CD4-positive, alpha-beta T cell treated with Interleukin-10 for 1 hour (primary cell): Measurements from ENCODE around the gene RING1.

Experiments
- DNase-seq: peaks from one replicate; pipeline ENCODE4 v3.0.0-alpha.2; 2020

Gene RING1

DNA sequence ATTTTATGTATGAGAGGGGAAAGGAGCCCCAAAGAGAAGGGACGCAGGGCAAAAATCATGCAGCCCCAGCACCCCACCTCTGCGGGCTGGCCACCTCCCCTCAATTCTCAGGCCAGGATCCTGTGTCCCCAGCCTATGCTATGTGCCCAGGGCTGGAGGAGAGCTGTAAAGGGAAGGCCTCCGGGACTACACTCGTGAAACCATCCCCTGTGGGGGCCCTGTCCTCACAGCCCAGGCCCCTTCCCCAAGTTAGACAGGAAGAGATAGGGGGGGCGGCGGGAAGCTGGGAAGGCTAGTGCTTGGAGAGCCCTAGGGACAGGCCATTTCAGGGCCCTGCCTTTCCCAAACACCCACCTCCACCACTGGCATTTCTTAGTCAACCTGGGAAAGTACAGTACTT, 14.7 kb upstream of the RING1 start:
- no peak for DNase-seq

DNA sequence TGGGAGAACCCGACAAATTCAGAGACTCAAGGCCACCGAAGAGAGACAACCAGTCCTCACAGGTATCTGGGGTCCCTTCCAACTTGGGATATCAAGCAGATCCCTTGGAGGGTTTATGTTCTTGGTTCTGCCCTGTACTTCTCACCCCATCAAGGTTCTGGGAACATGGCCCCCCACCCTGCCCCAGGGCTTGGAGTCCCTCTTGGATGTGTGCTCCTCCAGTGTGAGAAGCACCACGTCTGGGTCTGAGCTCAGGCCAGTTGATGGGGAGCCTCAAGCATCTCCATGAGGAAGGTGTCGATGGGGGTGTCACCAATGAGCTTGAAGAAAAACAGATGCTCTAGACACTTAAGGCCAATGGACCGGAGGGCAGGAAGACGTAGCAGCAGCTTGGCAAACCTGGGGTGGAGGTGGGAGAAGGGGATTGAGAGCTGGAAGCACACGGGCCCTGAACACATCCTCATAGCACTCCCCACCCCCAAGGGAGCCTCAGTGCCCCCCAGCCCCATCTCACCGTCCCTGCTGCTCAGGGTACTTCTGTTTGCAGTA, 13.8 kb upstream of the RING1 start:
- no peak for DNase-seq

DNA sequence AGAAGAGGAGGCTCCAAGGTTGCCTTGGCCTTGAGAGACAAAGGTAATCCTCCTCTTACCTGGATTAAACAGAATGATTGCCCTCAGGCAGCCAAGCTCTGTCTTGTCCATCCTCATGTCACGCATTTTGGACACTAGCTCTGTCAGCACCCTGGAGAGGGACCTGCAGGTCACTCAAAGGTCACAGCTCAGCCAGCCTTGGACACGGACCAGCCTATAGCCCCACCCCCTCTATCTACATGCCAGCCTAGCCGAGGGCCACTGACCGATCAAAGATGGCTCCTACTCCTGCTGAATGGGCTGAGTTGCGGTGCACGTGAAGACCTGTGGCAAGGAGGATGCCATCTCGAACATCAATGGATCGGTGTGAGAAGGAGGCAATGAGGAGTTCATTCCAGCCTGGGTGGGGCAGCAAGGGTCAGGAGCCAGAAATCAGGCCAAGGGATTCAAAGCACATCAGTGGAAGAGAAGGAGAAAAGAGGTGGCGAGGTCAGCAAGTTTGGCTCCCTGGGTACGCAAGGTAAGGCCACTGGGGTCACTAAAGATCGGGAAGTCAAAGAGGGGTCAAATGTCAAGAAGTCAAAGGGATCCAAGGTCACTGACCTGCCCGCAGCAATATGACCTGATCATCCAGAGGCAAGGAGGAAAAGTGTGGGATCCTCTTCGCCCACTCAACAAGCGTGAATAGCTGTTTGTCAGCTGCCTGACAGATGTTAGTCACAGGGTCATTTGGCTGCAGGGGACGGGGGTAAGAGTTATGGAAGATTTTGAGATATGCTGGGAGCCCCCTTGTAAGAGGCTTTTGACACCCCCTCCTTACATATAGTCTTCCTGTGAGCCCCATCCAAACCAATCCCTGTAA, 12.8 kb upstream of the RING1 start:
- DNase-seq = no peak

DNA sequence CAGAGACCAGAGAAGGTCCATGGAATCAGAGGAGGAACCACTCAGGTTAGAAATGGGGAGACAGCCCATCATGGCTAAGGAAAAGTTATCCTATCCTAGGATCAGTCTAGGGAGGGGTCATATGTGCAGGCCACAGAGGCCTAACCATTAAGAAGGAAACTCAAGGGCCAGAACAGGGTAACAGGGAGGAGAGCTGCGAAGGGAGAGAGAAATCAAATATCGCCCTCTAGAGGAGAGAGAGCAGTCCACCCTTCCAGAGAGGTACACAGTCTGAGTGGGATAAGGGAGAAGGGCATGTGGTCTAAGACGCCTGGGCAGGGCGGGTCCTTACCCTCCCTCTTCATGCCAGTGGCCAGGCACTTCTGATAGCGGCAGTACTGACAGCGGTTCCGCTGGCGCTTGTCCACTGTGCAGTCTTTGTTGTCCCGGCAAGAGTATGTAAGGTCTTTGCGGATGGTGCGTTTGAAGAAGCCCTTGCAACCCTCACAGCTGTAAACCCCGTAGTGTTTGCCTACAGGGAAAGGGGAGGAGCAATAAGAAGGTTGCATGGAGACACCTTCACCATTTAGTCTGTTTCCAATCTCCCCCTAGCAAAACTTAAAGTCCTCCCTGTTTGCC, 10.8 kb upstream of the RING1 start:
- peak; percentile 70 for DNase-seq

DNA sequence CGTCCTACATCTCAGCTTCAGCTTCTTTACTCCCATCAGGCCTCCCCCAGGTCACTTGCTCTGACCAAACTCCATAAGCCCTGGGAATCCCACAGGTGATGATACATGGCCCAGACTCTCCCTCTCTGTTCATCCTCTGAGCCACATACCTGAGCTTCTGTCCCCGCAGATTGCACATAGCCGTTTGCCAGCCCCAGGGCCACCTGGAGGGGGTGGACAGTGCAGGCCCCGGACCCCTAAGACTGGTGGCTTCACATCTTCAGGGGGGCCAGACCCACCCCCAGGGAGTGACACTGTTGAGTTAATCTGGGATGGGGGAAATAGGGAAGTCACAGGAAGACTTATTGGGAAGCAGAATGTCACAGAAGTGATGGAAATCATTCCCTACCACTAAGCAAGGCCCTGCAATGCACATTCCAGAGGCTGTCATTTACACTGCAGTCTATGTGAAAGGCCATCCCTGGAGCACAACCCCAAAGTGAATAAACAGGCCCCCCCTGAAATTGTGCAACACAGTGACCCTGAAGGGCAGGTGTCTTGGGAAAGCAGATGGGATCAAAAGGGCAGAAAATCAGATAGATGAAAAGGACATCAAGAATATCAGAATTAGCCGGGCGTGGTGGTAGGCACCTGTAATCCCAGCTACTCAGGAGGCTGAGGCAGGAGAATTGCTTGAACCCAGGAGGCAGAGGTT, 10.0 kb upstream of the RING1 start:
- no peak for DNase-seq

DNA sequence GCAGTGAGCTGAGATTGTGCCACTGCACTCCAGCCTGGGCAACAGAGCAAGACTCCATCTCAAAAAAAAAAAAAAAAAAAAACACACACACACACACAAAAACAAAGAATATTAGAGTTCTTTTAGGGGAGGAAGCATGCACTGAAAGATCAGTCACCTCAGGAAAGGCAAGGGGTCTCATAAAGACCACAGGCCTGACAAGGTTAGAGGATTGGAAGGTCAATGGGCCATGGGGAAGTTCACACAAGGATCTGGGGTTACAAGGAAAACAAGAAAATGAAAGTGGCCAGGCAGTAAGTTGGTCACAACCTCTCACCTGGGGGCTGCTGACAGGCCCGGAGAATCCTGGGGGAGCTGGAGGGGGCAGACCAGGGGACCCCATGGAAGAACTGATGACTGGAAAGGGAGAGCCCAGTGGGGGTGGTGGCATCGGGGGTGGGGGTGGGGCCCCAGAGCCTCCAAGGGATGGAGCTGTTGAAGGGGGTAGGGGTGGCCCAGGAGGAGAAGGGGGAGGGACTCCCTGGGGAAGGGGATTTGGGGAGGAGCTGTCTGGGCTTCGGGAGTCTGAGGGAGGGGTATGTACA, 9.4 kb upstream of the RING1 start:
- DNase-seq = no peak

DNA sequence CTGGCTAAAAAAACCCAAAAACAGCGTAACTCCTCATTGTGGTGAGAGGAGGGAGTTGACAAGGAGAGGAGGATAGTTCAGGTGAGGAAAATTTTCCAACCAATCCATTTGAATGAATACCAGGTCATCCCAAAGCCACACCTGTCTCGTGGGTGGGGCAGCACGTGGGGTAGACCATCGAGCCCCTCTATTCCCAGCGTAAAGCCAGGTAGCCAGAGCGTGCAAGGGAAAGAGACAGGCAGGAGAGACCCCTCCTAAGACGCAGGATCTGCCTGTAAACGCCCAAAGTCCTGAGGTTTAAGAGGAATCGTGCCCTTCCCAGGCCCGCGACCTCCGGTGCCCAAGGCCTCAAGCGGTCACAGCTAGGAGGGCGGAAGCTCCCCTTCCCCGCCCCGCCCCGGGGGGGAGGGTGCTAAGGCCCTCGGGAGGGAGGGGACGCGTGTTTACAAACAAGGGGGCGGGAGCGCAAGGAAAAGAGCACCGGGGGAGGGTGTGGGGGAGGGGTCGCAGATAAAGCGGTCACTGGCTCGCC, 8.5 kb upstream of the RING1 start:
- DNase-seq = peak; percentile 77

DNA sequence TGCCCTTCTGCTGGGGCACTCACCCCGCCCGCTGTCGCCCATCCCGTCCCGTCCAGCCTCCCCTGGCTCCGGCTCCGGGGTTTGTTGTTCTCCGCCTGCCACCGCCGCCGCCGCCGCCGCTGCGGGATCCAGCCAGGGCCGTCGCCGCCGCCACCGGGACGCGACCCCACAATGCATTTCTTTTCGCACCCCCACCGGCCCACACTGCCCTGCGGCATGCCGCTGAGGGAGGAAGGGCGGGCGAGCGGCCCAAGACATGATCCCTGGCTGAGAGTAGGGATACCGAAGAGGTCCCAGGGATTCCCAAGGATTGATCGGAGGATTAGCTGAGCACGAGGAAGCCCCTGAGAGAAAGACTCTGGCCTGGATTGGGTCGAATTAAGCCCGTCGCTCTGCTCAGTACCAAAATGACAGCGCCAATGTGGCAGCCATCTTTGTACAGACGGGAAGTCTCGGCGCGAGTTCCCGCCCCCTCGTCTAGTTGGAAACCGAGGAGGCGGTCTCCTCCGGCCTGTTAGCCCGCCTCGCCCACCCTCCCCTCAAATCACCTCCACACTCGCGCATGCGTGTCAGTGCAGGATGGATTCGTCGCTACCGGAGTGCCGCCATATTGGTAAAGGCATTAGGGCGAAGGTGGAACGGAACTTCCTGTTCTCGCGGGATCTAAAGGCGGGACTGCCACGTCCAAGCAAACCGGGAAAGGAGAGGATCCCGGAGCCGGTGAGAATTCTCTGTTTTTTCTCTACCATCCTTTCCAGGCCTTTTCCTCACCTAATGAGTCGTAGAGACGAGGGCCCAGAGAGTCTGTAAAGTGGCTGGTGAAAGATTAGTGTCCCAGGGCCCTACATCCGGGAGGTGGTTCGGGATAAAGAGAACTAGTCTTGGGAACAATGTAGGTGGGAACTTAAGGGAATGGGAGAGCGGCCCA, 7.8 kb upstream of the RING1 start, which contains the start of the genes RXRB and SLC39A7:
Gene RXRB, minus strand, starts transcription at position 447 of the 928 bp plus-strand sequence. Its CDS starts 189 bp downstream, at position 258.
Gene SLC39A7, plus strand, starts transcription at position 649 of the 928 bp plus-strand sequence. CDS start 379 bp downstream, outside the sequence.
- peak; percentile 99 for DNase-seq

DNA sequence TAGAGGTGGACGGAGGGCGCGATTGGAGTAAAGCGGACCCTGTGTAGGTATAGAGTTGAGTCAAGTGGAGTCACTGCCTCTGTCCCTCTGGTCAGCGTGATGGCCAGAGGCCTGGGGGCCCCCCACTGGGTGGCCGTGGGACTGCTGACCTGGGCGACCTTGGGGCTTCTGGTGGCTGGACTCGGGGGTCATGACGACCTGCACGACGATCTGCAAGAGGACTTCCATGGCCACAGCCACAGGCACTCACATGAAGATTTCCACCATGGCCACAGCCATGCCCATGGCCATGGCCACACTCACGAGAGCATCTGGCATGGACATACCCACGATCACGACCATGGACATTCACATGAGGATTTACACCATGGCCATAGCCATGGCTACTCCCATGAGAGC, 7.2 kb upstream of the RING1 start:
- no peak for DNase-seq

DNA sequence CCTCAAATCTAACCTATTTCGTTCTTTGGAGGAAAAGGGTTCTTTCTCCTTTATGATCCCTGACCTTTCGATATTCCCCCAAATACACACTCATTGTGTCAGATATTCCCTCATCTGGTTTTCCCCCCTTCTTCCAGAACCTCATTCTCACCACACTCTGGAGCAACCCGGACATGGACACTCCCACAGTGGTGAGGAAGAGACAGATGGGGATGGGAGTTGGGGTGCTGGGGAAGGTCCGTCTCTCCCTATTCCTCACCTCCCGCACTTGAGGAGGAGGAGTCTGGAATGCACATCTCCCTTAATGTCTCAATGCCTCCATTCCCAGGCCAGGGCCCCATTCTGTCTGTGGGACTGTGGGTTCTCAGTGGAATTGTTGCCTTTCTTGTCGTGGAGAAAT, 6.4 kb upstream of the RING1 start:
- DNase-seq = no peak

DNA sequence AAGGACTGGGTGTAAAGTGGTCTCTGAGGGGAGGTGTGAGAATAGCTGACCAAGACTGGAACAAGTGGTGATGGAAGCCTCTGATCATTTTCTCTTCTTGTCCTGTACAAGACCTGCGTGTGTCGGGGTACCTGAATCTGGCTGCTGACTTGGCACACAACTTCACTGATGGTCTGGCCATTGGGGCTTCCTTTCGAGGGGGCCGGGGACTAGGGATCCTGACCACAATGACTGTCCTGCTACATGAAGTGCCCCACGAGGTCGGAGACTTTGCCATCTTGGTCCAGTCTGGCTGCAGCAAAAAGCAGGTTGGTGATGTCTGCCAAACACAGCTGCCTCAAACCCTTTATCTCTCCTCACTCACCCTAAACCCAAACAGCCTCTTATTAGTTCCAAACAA, 5.5 kb upstream of the RING1 start:
- no peak for DNase-seq

DNA sequence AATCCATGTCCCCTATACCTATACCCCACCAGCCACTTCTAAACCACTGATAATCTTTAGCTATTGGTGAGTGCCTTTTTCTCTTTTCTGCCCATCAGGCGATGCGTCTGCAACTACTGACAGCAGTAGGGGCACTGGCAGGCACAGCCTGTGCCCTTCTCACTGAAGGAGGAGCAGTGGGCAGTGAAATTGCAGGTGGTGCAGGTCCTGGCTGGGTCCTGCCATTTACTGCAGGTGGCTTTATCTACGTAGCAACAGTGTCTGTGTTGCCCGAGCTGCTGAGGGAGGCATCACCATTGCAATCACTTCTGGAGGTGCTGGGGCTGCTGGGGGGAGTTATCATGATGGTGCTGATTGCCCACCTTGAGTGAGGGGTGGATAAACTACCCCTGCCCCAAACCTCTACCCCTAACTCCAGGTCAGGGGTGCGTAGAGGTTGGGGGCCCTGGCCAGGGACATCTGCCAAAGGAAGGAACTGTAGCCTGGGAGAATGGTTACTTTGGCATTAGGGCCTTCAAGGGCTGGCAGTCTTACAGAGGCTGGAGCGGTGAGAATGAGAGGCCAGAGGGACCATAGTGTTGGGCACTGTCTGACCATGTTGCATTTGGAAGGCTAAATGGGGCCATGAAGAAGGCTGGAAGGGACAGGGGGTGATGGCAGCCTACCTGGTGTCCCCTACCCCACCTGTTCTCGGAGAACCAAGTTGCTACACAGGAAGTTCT, 4.7 kb upstream of the RING1 start:
- no peak for DNase-seq

DNA sequence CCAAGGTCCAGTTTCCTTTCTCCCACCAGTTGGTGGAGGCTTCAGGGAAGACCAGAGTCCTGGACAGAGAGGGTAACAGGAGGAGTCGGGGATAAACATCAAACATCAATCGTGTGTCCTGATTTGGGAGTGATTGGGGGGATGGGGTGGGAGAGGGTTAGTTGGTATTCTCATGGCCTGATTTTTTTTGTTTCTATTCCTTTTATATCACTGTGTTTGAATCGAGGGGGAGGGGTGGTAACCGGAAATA, 4.2 kb upstream of the RING1 start:
- no peak for DNase-seq

DNA sequence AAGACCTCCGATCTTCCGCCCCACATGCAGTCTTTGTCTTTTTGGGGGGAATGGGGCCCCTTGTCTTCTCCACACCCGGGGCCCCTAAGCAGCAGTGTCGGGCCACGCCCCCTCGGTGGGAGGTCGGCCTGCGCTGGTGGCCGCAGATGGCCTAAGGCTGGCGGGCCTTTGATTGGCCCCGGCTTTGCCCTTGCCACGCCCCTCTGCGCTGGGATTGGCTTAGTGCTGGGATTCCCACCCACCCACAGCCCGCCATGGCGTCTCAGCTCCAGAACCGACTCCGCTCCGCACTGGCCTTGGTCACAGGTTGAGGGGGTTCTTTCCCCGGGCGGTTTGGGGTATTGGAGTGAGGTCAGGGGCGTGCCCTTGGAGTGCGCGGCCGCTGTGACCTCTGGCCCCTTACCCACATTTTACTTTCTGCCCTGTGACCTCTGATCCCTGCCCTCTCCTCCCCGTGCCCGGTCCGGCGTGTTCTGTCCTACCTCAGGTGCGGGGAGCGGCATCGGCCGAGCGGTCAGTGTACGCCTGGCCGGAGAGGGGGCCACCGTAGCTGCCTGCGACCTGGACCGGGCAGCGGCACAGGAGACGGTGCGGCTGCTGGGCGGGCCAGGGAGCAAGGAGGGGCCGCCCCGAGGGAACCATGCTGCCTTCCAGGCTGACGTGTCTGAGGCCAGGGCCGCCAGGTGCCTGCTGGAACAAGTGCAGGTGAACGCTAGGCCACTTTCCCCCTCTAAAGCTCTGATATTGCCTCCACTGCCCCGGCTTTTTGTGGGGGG, 3.7 kb upstream of the RING1 start, which contains the start of gene HSD17B8:
Gene HSD17B8, plus strand, starts transcription at position 241 of the 776 bp plus-strand sequence. Its CDS starts 14 bp downstream, at position 255.
- DNase-seq = peak; percentile 93

DNA sequence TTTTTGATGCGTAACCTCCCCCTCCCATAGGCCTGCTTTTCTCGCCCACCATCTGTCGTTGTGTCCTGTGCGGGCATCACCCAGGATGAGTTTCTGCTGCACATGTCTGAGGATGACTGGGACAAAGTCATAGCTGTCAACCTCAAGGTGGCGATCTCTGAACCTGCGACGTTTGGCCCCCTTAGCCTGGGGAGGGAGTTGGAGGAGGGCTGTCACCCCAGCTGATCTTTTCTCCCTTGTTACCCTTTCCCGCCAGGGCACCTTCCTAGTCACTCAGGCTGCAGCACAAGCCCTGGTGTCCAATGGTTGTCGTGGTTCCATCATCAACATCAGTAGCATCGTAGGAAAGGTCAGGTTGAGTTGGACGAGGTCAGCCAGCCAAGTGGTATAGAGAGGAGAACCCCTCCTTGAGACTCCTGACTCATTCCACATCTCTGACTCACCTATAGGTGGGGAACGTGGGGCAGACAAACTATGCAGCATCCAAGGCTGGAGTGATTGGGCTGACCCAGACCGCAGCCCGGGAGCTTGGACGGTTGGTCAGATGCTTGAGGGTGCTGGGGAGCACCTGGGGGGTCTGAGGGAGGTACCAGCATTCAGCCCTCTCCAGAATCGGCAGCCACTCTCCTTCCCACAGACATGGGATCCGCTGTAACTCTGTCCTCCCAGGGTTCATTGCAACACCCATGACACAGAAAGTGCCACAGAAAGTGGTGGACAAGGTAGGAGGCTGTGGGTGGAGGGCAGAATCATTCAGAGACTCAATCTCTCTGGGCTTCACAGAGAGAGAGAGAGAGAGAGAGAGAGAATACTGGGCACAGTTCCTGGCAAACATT, 2.9 kb upstream of the RING1 start:
- DNase-seq = peak; percentile 29

DNA sequence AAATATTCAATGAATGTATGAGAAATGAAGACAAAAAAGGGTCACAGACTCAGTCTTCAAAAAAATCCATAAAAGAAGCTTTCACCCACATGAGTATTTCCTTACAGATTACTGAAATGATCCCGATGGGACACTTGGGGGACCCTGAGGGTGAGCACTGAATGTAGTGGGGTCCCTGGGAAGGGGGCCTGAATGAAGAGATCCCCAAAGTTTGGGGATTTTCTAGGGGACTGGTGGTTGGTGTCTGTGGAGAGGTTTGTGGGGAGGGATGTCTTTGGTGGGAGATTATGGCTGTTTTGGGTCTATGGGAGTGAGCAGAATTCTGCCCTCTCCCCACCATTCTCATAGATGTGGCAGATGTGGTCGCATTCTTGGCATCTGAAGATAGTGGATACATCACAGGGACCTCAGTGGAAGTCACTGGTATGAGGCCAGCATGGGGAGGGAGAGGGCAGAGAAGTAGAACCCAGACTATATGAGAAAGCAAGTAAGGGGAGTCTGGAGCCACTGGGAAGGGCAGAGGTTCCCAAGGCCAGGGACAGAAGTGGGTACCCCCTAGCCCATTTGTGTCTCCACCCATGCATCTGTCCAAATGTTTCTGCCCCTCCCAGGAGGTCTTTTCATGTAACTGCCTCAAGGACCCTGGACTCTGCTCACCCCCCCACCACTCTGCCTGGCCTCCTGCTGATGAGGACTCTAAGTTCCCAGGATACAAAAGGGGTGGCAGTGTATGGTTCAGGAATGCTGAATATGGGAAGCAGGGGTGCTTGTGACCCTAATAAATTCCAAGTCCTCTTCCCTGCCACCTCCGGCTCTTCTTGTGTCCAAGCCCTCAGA, 2.1 kb upstream of the RING1 start:
- no peak for DNase-seq

DNA sequence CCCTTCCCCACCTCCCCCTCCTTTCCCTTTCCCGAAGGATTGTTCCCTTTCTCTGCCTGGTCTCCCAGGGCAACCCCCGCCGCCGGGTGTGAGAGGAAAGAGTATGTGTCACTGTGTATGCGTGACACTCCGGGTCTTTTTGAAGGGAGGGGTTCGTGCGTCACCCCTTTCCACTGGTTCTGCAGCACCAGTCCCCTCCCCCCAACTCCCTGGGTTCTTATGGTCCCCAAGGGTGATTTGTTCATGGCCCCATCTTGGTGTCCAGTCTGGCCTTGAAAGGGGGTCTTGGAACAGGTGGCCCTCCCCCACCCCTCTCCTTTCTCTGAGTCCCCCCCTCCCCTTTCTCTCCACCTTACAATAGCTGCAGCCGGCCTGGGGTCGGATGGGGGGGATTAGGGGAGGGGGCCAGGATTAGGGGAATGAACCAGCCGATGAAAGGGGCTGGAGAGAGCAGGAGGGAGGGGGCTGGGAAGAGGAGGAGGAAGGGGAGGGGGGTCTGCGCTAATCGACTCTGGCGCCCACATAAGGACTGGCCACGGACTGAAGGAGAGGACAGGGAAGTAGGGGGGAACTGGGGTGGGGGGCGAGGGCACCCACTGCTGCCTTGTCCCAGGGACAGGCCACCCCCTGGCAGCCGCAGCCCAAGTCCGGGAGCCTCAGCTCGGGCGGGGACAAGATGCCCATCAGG, 1.3 kb upstream of the RING1 start:
- no peak for DNase-seq
